GM06990 (cell line): ENCODE measurements around the gene ANKS1A.

Source experiments
- DNase-seq: peaks from one replicate; pipeline ENCODE4 v3.0.0-alpha.2; 2011; ENCODE audit not compliant: insufficient read length; ENCODE audit errors: extremely low read depth
- H3K27me3 ChIP-seq: replicated peaks from 2 replicates; pipeline ENCODE4 v1.6.0; 2011; ENCODE audit warnings: low read length; ENCODE audit not compliant: control insufficient read depth, insufficient read depth
- H3K36me3 ChIP-seq: 2 replicates; pipeline ENCODE4 v1.5.1; 2011; ENCODE audit warnings: low read length; ENCODE audit not compliant: control insufficient read depth, insufficient read depth
- H3K4me3 ChIP-seq: replicated peaks from 2 replicates; pipeline ENCODE4 v1.5.1; 2011; ENCODE audit warnings: low read depth, mild to moderate bottlenecking, control low read depth, low read length
- TF ChIP-seq, protein P1 (sequence below): IDR thresholded peaks from 2 replicates; pipeline ENCODE4 v1.5.1; 2011; ENCODE audit warnings: low read length, control low read depth, mild to moderate bottlenecking, inconsistent platforms; ENCODE audit not compliant: insufficient read depth, poor library complexity, severe bottlenecking

The ANKS1A gene

DNA sequence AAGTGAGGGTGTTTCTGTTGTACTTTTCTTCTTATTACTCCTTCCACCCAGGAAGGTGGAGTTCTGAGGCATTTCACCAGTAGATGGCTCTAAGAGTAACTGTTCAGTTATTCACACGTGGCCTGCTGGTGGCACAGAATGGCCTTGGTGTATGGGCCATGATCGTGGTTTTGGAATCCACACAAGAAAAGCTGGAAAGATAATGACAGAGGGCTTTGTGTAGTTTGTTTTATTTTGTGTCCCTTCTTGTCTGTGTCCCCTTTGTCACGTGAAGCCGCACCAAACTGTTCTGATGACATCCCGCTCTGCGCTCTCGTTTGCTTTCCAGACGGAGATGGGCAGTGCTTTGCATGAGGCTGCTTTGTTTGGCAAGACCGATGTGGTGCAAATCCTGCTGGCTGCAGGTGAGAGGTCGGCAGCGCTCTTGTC is 93.4 kb downstream of the ANKS1A start:
- H3K36me3 ChIP-seq = no peaks in the 10 kb centered on the region; the same call in 1 of the 2 replicates
- TF ChIP-seq, protein P1, sequence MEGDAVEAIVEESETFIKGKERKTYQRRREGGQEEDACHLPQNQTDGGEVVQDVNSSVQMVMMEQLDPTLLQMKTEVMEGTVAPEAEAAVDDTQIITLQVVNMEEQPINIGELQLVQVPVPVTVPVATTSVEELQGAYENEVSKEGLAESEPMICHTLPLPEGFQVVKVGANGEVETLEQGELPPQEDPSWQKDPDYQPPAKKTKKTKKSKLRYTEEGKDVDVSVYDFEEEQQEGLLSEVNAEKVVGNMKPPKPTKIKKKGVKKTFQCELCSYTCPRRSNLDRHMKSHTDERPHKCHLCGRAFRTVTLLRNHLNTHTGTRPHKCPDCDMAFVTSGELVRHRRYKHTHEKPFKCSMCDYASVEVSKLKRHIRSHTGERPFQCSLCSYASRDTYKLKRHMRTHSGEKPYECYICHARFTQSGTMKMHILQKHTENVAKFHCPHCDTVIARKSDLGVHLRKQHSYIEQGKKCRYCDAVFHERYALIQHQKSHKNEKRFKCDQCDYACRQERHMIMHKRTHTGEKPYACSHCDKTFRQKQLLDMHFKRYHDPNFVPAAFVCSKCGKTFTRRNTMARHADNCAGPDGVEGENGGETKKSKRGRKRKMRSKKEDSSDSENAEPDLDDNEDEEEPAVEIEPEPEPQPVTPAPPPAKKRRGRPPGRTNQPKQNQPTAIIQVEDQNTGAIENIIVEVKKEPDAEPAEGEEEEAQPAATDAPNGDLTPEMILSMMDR = peak; percentile 42
- H3K27me3 ChIP-seq = no peaks in the 10 kb centered on the region
- no peak for DNase-seq
- H3K4me3 ChIP-seq = no peak overlapping the region

DNA sequence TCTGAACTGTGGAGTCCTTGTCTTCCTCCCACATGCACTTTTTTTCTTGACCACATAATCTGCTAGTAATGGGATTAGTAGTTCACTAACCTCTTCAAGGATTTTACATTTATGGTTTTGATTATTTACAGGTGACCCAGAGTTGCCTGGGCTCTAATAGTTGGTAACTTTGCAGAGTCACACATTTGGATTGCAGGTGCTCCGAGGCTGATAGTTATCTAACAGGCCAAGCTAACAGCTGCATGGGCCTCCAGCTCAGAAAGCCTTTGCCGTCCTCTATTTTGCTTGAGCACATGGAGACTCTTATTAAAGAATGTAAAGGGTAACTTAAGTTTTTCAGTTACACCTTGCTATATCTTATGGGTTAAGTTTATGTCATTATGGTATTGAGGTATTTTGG is 95.4 kb downstream of the ANKS1A start:
- TF ChIP-seq, protein P1 = no peak
- no peaks in the 10 kb centered on the region; the same call in 1 of the 2 replicates for H3K36me3 ChIP-seq
- H3K4me3 ChIP-seq = no peak overlapping the region
- no peak for DNase-seq
- no peaks in the 10 kb centered on the region for H3K27me3 ChIP-seq

DNA sequence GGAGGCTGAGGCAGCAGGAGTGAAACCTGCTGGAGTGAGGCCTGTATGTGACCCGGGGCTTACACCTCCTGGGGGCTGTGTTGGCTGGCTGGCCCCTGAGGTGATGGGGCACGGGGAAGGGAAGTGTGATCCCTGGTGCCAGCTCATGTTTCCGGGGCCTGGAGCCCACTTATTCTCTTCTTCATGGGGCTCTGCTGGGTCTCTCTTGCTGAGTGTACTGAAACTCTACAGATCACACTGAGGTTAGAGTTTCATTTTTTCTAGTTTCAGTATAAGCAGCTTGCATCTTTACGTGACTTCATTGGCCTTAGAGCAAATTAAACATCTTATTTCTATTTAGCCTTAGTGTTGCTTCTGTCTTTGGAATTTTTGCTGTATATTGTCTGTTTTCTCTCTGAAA is 96.2 kb downstream of the ANKS1A start:
- DNase-seq = no peak
- H3K27me3 ChIP-seq = no peaks in the 10 kb centered on the region
- H3K4me3 ChIP-seq = no peak overlapping the region
- H3K36me3 ChIP-seq = no peaks in the 10 kb centered on the region; the same call in 1 of the 2 replicates
- TF ChIP-seq, protein P1 = no peak

DNA sequence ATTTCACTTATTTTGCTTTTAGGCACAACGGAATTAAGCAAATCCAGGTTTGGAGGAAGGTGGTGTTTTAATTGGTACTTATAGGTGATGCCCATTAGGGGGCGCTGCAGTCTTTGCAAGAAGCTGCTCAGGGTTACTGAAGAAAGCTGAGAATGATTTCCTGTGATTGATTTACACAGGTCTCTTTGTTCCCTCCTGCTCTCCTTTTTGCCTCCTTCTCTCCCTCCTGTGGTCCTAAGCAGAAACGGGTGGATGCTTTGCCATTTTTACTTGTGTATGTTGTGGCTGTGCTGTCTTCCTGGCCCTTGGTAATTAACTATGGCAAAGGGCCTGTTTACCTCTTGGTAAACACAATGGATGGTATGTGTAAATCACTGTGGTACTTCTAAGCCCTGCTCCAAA is 97.8 kb downstream of the ANKS1A start:
- no peak for DNase-seq
- Histone ChIP-seq H3K4me3 (no peak overlapping the region), H3K36me3 (no peaks in the 10 kb centered on the region; the same call in 1 of the 2 replicates), H3K27me3 (no peaks in the 10 kb centered on the region)
- TF ChIP-seq, protein P1 = peak; percentile 73

DNA sequence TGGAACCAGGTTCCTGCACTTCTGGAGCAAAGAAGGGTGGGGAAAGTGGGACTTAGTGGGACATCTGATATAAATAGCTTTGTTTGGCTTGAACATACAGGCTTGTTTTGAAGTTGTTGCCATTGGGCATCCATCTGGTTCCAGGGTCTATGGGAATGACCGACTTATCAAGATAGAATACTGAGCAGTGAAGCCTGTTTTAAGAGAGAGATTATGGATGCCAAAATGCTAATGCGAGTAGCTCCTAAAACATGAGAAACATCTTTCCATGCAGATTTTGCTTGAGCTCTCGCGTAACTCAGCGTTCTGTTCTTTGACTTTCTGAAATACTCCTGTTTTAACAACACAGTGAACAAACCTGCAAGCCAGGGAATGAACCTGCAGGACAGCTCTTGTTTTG is 98.5 kb downstream of the ANKS1A start:
- Histone ChIP-seq H3K36me3 (no peaks in the 10 kb centered on the region; the same call in 1 of the 2 replicates), H3K4me3 (no peak overlapping the region), H3K27me3 (no peaks in the 10 kb centered on the region)
- TF ChIP-seq, protein P1 = no peak
- no peak for DNase-seq
